DOHH2 (cell line): ENCODE results near the gene TFPI2.

ENCODE experiments used
- EZH2phosphoT487 ChIP-seq: fragments of 200-600 bp; sonication (generic); IDR thresholded peaks from 2 replicates; pipeline ENCODE4 v1.6.1; 2017; ENCODE audit warnings: borderline replicate concordance, mild to moderate bottlenecking, antibody characterized with exemption, low read length, moderate library complexity, mixed read lengths
- TF ChIP-seq, protein P1 (sequence below): fragments of 200-600 bp; sonication (generic); IDR thresholded peaks from one replicate; pipeline ENCODE4 v1.5.1; 2014; ENCODE audit warnings: antibody characterized with exemption, mild to moderate bottlenecking, low read depth, low read length; ENCODE audit not compliant: poor library complexity, severe bottlenecking

DNA sequence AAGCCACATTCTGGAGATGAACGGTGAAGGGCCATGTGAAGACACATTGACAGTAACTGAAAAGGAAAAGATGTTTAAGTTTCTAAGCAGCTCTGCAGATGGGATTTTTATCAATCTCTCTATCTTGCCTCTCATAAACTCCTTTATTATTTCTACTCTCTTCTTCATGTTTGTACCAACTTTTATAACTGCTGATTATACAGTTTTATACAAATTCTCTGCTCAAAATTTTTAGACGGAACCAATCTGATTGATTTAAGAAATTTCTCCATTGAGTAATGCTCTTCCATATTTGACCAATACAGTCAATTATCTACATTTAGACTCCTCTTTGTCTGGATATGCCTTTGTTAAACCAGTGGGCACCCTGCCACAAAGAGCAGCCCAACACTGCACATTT is 31.7 kb downstream of the TFPI2 start:
- TF ChIP-seq, protein P1, sequence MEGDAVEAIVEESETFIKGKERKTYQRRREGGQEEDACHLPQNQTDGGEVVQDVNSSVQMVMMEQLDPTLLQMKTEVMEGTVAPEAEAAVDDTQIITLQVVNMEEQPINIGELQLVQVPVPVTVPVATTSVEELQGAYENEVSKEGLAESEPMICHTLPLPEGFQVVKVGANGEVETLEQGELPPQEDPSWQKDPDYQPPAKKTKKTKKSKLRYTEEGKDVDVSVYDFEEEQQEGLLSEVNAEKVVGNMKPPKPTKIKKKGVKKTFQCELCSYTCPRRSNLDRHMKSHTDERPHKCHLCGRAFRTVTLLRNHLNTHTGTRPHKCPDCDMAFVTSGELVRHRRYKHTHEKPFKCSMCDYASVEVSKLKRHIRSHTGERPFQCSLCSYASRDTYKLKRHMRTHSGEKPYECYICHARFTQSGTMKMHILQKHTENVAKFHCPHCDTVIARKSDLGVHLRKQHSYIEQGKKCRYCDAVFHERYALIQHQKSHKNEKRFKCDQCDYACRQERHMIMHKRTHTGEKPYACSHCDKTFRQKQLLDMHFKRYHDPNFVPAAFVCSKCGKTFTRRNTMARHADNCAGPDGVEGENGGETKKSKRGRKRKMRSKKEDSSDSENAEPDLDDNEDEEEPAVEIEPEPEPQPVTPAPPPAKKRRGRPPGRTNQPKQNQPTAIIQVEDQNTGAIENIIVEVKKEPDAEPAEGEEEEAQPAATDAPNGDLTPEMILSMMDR = no peak
- no peak for TF ChIP-seq EZH2phosphoT487
